SK-N-SH (cell line): ENCODE results near the gene RNF223. TPM values are rescaled to one million over a fixed set of nuclear protein-coding genes. Genes with fewer than 3 reads are reported as not detected.

Experiments used
- CTCF ChIA-PET: fragments of 300-600, 350-600 bp; formaldehyde crosslinking; extraction: SDS; loops from one replicate; lab custom pipeline; 2021; lab: Yijun Ruan, JAX
- POLR2A ChIA-PET: fragments of 350-600 bp; sonication (Branson Sonifier 250); formaldehyde crosslinking; extraction: SDS; loops from one replicate; lab custom pipeline; 2020; ENCODE audit warnings: antibody characterized with exemption, inconsistent platforms; lab: Yijun Ruan, JAX
- DNase-seq: peaks from one replicate; pipeline ENCODE4 v3.0.0; 2012
- H2AFZ ChIP-seq: fragments of 200-600 bp; sonication (generic); 2 replicates; pipeline ENCODE4 v1.8.1; 2016; ENCODE audit warnings: antibody characterized with exemption, mild to moderate bottlenecking, low read depth
- H3F3A ChIP-seq: fragments of 200-600 bp; sonication (generic); replicated peaks from 2 replicates; pipeline ENCODE3; 2016; ENCODE audit warnings: antibody characterized with exemption, mild to moderate bottlenecking; ENCODE audit not compliant: insufficient read depth
- H3K27ac ChIP-seq, 2 experiments: fragments of 200-500 bp in 1 of 2; fragments of 200-600 bp in 1 of 2; sonication (Bioruptor generic) in 1 of 2; sonication (generic), shearing (Covaris generic) in 1 of 2; 2 replicates each; pipeline versions ENCODE4 v1.5.1 to v1.6.1; 2014 to 2016; ENCODE audit warnings: low read depth in 2 of 2, inconsistent platforms in 1 of 2, low read length in 1 of 2, mild to moderate bottlenecking in 1 of 2, mixed read lengths in 1 of 2
- H3K27me3 ChIP-seq: fragments of 200-600 bp; sonication (generic), shearing (Covaris generic); 2 replicates; pipeline ENCODE4 v1.6.1; 2016; ENCODE audit warnings: mixed run types; ENCODE audit not compliant: insufficient read depth
- H3K36me3 ChIP-seq, 2 experiments: fragments of 200-500 bp in 1 of 2; fragments of 200-600 bp in 1 of 2; sonication (Bioruptor generic) in 1 of 2; sonication (generic) in 1 of 2; replicated peaks in 1 of 2; 2 replicates each; pipeline versions ENCODE3 to v1.5.1; 2014 to 2016; ENCODE audit warnings: low read length in 1 of 2, mild to moderate bottlenecking in 1 of 2; ENCODE audit not compliant: insufficient read depth in 2 of 2, control insufficient read depth in 1 of 2
- H3K4me1 ChIP-seq, 2 experiments: fragments of 200-500 bp in 1 of 2; fragments of 200-600 bp in 1 of 2; sonication (Bioruptor generic) in 1 of 2; sonication (generic), shearing (Covaris generic) in 1 of 2; 2 replicates each; pipeline versions ENCODE4 v1.5.1 to v1.6.1; 2014 to 2016; ENCODE audit warnings: low read depth in 1 of 2, low read length in 1 of 2, mixed run types in 1 of 2; ENCODE audit not compliant: insufficient read depth in 2 of 2, control insufficient read depth in 1 of 2
- H3K4me2 ChIP-seq: fragments of 200-600 bp; sonication (generic), shearing (Covaris generic); 2 replicates; pipeline ENCODE4 v1.6.1; 2017; ENCODE audit warnings: mixed run types
- H3K4me3 ChIP-seq, 2 experiments: fragments of 200-500 bp in 1 of 2; fragments of 200-600 bp in 1 of 2; sonication (Bioruptor generic) in 1 of 2; sonication (generic), shearing (Covaris generic) in 1 of 2; 2 replicates each; pipeline versions ENCODE4 v1.5.1 to v1.8.1; 2014 to 2016; ENCODE audit warnings: low read depth in 2 of 2, inconsistent platforms in 1 of 2, low read length in 1 of 2, mild to moderate bottlenecking in 1 of 2, mixed read lengths in 1 of 2, moderate library complexity in 1 of 2
- H3K79me2 ChIP-seq: fragments of 200-600 bp; sonication (generic); 2 replicates; pipeline ENCODE4 v1.8.1; 2017; ENCODE audit warnings: mild to moderate bottlenecking; ENCODE audit not compliant: insufficient read depth
- H3K9ac ChIP-seq: fragments of 200-600 bp; sonication (generic); 2 replicates; pipeline ENCODE4 v1.6.1; 2017; ENCODE audit warnings: mixed run types
- H3K9me2 ChIP-seq: fragments of 200-600 bp; sonication (generic); 2 replicates; pipeline ENCODE4 v1.6.1; 2017; ENCODE audit warnings: mixed run types
- H3K9me3 ChIP-seq: fragments of 200-600 bp; sonication (generic); 2 replicates; pipeline ENCODE4 v1.6.1; 2017; ENCODE audit warnings: mixed run types, mild to moderate bottlenecking, moderate library complexity
- H4K20me1 ChIP-seq: fragments of 200-600 bp; sonication (generic); 2 replicates; pipeline ENCODE4 v1.6.1; 2017; ENCODE audit warnings: mild to moderate bottlenecking, mixed run types; ENCODE audit not compliant: insufficient read depth
- RFX5 ChIP-seq: IDR thresholded peaks from 2 replicates; pipeline ENCODE4 v1.6.1; 2012; ENCODE audit warnings: mild to moderate bottlenecking, improper control_type of control experiment, low read length
- RXRA ChIP-seq: IDR thresholded peaks from 2 replicates; pipeline ENCODE4 v1.4.0; 2012; ENCODE audit warnings: low read depth, mild to moderate bottlenecking, borderline replicate concordance
- TAF1 ChIP-seq: IDR thresholded peaks from 2 replicates; pipeline ENCODE4 v1.6.1; 2012; ENCODE audit warnings: low read depth, mild to moderate bottlenecking, low read length, moderate library complexity, borderline replicate concordance
- WGBS: methylation state at CpG from one replicate; pipeline ENCODE4 v1.1.6; 2017; ENCODE audit warnings: low lambda C conversion rate; 5-methylcytosine and 5-hydroxymethylcytosine counted together
- polyA plus RNA-seq, 3 experiments: library from polyadenylated mRNA; depleted of rRNA; stranded (reverse); fragments of >200 nt; gene quantifications; 2 replicates each; pipeline ENCODE4 v1.2.3, GENCODE V29; 2012
- TF ChIP-seq, protein P1 (sequence below): fragments of 200-600 bp; sonication (generic); IDR thresholded peaks from 2 replicates; pipeline ENCODE4 v1.6.1; 2017; ENCODE audit warnings: antibody characterized with exemption, mild to moderate bottlenecking, moderate library complexity
- TF ChIP-seq, protein P2 (sequence below): IDR thresholded peaks from 2 replicates; pipeline ENCODE4 v1.6.1; 2012; ENCODE audit warnings: mild to moderate bottlenecking, low read depth, low read length, moderate library complexity
- TF ChIP-seq, protein P3 (sequence below): IDR thresholded peaks from 2 replicates; pipeline ENCODE4 v1.4.0; 2012; ENCODE audit warnings: low read depth
- TF ChIP-seq, protein P4 (sequence below): fragments of 150-350 bp; IDR thresholded peaks from 2 replicates; pipeline ENCODE4 v1.6.1; 2016; ENCODE audit warnings: mild to moderate bottlenecking, low read depth, low read length

The RNF223 gene
- polyA plus RNA-seq, 1 of the 3 experiments (the other 2 are of a cell fraction) = not detected

DNA sequence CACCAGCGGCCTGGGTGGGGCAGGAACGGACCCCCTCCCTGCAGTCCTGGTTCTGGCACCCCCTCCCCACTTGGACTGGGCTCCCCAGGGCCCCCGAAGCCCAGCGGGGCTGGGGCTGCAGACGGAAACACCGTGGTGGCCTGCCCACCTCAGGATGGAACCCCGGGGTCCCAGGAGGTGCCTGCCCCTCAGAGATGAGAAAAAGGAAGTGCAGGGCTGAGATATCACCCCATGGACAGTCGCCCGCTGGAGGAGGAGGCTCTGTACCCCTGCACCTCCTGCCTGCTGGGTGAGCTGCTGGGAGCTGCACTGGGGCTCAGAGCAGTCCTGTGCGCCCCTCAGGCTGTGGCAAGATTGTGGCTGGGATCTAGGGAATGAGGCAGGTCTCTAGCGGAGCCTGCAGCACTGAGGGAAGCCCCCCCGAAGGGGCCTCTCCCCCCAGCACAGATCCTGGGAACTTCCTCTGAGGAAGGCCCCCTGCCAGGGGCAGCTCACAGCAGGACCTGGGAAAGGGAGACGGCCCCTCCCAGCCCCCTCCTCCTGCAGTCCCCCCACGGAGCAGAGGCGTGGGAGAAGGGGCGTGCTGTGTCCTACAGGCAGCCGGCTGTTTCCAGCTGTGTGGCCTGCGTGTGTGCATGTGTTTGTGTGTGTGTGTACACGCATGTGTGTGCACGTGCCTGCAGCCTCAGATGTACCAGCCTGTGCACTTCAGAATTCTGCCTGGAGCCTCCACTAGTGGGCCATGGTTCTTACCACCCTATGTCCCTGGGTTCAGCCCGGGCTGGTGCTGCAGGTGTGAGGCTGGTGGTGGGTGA, 47.3 kb downstream of the RNF223 start:
- Histone ChIP-seq H3K27ac (no peak overlapping the region), H3F3A (no peaks in the 10 kb centered on the region), H3K79me2 (no peaks in the 10 kb centered on the region), H3K9me2 (no peaks in the 10 kb centered on the region), H2AFZ (no peak overlapping the region), H3K36me3 (peaks cover 0 to 10% of the 10 kb centered on the region in 2 experiments), H3K9me3 (no peaks in the 10 kb centered on the region), H3K4me1 (no peaks in the 10 kb centered on the region; a peak in 1 of 4 replicates), H3K27me3 (no peaks in the 10 kb centered on the region), H3K9ac (no peak overlapping the region), H4K20me1 (peaks cover 13% of the 10 kb centered on the region; the same call in 1 of the 2 replicates), H3K4me2 (no peak overlapping the region), H3K4me3 (no peak overlapping the region)
- DNase-seq = no peak
- WGBS = 95% methylated on average over 8 of the region's 21 CpGs
- TF ChIP-seq, protein P1, sequence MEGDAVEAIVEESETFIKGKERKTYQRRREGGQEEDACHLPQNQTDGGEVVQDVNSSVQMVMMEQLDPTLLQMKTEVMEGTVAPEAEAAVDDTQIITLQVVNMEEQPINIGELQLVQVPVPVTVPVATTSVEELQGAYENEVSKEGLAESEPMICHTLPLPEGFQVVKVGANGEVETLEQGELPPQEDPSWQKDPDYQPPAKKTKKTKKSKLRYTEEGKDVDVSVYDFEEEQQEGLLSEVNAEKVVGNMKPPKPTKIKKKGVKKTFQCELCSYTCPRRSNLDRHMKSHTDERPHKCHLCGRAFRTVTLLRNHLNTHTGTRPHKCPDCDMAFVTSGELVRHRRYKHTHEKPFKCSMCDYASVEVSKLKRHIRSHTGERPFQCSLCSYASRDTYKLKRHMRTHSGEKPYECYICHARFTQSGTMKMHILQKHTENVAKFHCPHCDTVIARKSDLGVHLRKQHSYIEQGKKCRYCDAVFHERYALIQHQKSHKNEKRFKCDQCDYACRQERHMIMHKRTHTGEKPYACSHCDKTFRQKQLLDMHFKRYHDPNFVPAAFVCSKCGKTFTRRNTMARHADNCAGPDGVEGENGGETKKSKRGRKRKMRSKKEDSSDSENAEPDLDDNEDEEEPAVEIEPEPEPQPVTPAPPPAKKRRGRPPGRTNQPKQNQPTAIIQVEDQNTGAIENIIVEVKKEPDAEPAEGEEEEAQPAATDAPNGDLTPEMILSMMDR = no peak
- TF ChIP-seq TAF1 (no peak), RFX5 (no peak), RXRA (no peak)
- TF ChIP-seq, protein P2, sequence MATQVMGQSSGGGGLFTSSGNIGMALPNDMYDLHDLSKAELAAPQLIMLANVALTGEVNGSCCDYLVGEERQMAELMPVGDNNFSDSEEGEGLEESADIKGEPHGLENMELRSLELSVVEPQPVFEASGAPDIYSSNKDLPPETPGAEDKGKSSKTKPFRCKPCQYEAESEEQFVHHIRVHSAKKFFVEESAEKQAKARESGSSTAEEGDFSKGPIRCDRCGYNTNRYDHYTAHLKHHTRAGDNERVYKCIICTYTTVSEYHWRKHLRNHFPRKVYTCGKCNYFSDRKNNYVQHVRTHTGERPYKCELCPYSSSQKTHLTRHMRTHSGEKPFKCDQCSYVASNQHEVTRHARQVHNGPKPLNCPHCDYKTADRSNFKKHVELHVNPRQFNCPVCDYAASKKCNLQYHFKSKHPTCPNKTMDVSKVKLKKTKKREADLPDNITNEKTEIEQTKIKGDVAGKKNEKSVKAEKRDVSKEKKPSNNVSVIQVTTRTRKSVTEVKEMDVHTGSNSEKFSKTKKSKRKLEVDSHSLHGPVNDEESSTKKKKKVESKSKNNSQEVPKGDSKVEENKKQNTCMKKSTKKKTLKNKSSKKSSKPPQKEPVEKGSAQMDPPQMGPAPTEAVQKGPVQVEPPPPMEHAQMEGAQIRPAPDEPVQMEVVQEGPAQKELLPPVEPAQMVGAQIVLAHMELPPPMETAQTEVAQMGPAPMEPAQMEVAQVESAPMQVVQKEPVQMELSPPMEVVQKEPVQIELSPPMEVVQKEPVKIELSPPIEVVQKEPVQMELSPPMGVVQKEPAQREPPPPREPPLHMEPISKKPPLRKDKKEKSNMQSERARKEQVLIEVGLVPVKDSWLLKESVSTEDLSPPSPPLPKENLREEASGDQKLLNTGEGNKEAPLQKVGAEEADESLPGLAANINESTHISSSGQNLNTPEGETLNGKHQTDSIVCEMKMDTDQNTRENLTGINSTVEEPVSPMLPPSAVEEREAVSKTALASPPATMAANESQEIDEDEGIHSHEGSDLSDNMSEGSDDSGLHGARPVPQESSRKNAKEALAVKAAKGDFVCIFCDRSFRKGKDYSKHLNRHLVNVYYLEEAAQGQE = no peak
- TF ChIP-seq, protein P3, sequence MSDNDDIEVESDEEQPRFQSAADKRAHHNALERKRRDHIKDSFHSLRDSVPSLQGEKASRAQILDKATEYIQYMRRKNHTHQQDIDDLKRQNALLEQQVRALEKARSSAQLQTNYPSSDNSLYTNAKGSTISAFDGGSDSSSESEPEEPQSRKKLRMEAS = no peak
- TF ChIP-seq, protein P4, sequence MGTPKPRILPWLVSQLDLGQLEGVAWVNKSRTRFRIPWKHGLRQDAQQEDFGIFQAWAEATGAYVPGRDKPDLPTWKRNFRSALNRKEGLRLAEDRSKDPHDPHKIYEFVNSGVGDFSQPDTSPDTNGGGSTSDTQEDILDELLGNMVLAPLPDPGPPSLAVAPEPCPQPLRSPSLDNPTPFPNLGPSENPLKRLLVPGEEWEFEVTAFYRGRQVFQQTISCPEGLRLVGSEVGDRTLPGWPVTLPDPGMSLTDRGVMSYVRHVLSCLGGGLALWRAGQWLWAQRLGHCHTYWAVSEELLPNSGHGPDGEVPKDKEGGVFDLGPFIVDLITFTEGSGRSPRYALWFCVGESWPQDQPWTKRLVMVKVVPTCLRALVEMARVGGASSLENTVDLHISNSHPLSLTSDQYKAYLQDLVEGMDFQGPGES = no peak
- ChIA-PET CTCF (interaction anchor here (0.6 to 2.3 kb wide), 3 partner anchors 24 to 42 kb away, joined by 3 to 10 read pairs (median 8); no protein-coding TSS in a partner anchor), POLR2A (no interaction called here)
